GM23338 (cell line): ENCODE data around the gene SORL1-AS1.
A peak's percentile ranks its signal among the peaks of the same experiment; 100 is the strongest.
"Not testable (repeated sequence)": the region's sequence is repeated elsewhere in the genome, so short reads cannot be mapped to it uniquely, and the experiment has no call there.

ENCODE experiments used
- ATAC-seq: fragments of 200-7000 bp; cut with Tn5 transposase; 3 replicates; pipeline ENCODE4 v1.9.1; 2020
- DNase-seq: peaks from one replicate; pipeline ENCODE4 v3.0.0-alpha.2; 2015; ENCODE audit warnings: low spot score
- H2AFZ ChIP-seq: fragments of 200-600 bp; sonication (generic); 2 replicates; pipeline ENCODE4 v1.8.0; 2016; ENCODE audit warnings: antibody characterized with exemption, mild to moderate bottlenecking, moderate library complexity
- H3F3A ChIP-seq: fragments of 200-600 bp; sonication (generic); replicated peaks from 2 replicates; pipeline ENCODE4 v1.8.0; 2017; ENCODE audit warnings: antibody characterized with exemption, mixed run types, low read depth
- H3K27ac ChIP-seq: fragments of 200-600 bp; sonication (generic); 2 replicates; pipeline ENCODE4 v1.6.1; 2016; ENCODE audit warnings: low read depth
- H3K27me3 ChIP-seq: fragments of 200-600 bp; sonication (generic); 2 replicates; pipeline ENCODE4 v1.8.0; 2016; ENCODE audit warnings: mild to moderate bottlenecking, mixed run types, moderate library complexity; ENCODE audit not compliant: insufficient read depth
- H3K36me3 ChIP-seq: fragments of 200-600 bp; sonication (generic); 2 replicates; pipeline ENCODE4 v1.8.0; 2016; ENCODE audit warnings: mild to moderate bottlenecking; ENCODE audit not compliant: insufficient read depth
- H3K4me1 ChIP-seq: fragments of 200-600 bp; sonication (generic); 2 replicates; pipeline ENCODE4 v1.8.0; 2016; ENCODE audit warnings: mild to moderate bottlenecking, moderate library complexity; ENCODE audit not compliant: insufficient read depth
- H3K4me2 ChIP-seq: fragments of 200-600 bp; sonication (generic); 2 replicates; pipeline ENCODE4 v1.7.1; 2017; ENCODE audit warnings: mixed run types
- H3K4me3 ChIP-seq: fragments of 200-600 bp; sonication (generic); 2 replicates; pipeline ENCODE4 v1.6.1; 2016; ENCODE audit warnings: mixed run types
- H3K79me2 ChIP-seq: fragments of 200-600 bp; sonication (generic); replicated peaks from 2 replicates; pipeline ENCODE4 v1.8.0; 2017; ENCODE audit warnings: mild to moderate bottlenecking; ENCODE audit not compliant: insufficient read depth
- H3K9me2 ChIP-seq: fragments of 200-600 bp; sonication (generic); 2 replicates; pipeline ENCODE4 v1.8.0; 2017; ENCODE audit not compliant: insufficient read depth
- H4K20me1 ChIP-seq: fragments of 200-600 bp; sonication (generic); replicated peaks from 2 replicates; pipeline ENCODE4 v1.8.0; 2017; ENCODE audit warnings: mild to moderate bottlenecking; ENCODE audit not compliant: insufficient read depth
- H3K27ac Mint-ChIP-seq: 2 replicates; pipeline ENCODE4 v1.8.0; 2020; ENCODE audit warnings: inconsistent platforms, mild to moderate bottlenecking, moderate library complexity, mixed read lengths
- H3K27me3 Mint-ChIP-seq: 3 replicates; pipeline ENCODE4 v1.8.0; 2022; ENCODE audit warnings: low read depth, mild to moderate bottlenecking, moderate library complexity, mixed read lengths, inconsistent platforms; ENCODE audit not compliant: insufficient read depth, poor library complexity
- H3K36me3 Mint-ChIP-seq: 3 replicates; pipeline ENCODE4 v1.8.0; 2021; ENCODE audit warnings: low read depth, mild to moderate bottlenecking, inconsistent platforms, moderate library complexity, mixed read lengths
- H3K4me1 Mint-ChIP-seq: 3 replicates; pipeline ENCODE4 v1.8.0; 2020; ENCODE audit warnings: mild to moderate bottlenecking, inconsistent platforms, mixed read lengths
- H3K4me3 Mint-ChIP-seq: 3 replicates; pipeline ENCODE4 v1.8.0; 2021; ENCODE audit warnings: moderate library complexity, mild to moderate bottlenecking, inconsistent platforms, mixed read lengths
- H3K9me3 Mint-ChIP-seq: 3 replicates; pipeline ENCODE4 v1.8.0; 2020; ENCODE audit warnings: moderate library complexity, mild to moderate bottlenecking, inconsistent platforms, mixed read lengths
- JUNB ChIP-seq: IDR thresholded peaks from one replicate; pipeline ENCODE4 v1.6.1; 2016; ENCODE audit warnings: antibody characterized with exemption; ENCODE audit not compliant: unreplicated experiment
- STAT1 ChIP-seq: IDR thresholded peaks from one replicate; pipeline ENCODE4 v1.6.1; 2016; ENCODE audit warnings: antibody characterized with exemption; ENCODE audit not compliant: unreplicated experiment
- ZNF462 ChIP-seq: fragments of 250-450 bp; sonication (Bioruptor Pico); IDR thresholded peaks from 2 replicates; pipeline ENCODE4 v1.5.0; 2020; ENCODE audit warnings: mild to moderate bottlenecking, moderate library complexity
- TF ChIP-seq, protein P1 (sequence below), 2 experiments: fragments of 200-600 bp in 1 of 2; sonication (generic) in 1 of 2; conservative IDR thresholded peaks; 2 replicates each; pipeline versions ENCODE4 v1.5.1 to v1.6.1; 2016 to 2017; ENCODE audit warnings: antibody characterized with exemption in 2 of 2, low read depth in 2 of 2, mild to moderate bottlenecking in 2 of 2, moderate library complexity in 1 of 2

SORL1-AS1 gene

DNA sequence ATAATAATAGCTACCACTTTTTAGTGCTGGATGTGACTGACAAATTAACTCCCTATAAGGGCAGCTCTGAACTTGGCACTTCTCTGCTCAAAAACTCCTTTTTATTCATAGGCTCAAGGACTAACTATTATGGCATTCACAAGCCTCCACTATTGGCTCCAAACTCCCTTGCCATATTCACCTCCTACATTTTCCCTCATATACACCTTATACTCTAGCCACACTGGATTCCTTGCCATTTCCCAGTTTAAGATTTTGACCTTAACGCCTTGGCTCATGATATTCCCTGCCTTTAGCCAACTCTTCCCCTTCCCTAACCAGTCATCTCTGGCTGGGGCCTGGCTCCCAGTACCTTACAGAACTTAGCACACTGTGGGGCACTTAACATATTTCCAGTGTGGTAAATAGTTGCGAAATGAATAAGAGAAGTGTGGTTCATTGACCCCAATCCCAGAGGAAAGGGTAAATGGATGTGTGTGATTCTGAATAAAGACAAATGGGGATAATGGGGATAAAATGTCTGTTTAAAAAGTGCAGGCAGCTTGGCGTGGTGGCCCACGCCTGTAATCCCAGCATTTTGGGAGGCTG is 40.7 kb downstream of the SORL1-AS1 start (continued):
- TF ChIP-seq ZNF462 (CRISPR knock-in tag): no peak
- TF ChIP-seq, protein P1, sequence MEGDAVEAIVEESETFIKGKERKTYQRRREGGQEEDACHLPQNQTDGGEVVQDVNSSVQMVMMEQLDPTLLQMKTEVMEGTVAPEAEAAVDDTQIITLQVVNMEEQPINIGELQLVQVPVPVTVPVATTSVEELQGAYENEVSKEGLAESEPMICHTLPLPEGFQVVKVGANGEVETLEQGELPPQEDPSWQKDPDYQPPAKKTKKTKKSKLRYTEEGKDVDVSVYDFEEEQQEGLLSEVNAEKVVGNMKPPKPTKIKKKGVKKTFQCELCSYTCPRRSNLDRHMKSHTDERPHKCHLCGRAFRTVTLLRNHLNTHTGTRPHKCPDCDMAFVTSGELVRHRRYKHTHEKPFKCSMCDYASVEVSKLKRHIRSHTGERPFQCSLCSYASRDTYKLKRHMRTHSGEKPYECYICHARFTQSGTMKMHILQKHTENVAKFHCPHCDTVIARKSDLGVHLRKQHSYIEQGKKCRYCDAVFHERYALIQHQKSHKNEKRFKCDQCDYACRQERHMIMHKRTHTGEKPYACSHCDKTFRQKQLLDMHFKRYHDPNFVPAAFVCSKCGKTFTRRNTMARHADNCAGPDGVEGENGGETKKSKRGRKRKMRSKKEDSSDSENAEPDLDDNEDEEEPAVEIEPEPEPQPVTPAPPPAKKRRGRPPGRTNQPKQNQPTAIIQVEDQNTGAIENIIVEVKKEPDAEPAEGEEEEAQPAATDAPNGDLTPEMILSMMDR (conservative IDR thresholded peaks at IDR 0.05; ENCODE audit: low read depth in 2 of 2): no peak
- TF ChIP-seq JUNB: no peak
- no peak for TF ChIP-seq STAT1

GRCh38 chr11:121411330-121411729 is 41.4 kb downstream of the SORL1-AS1 start:
- not testable (repeated sequence) for ATAC-seq, H3K79me2 ChIP-seq, H3K4me3 ChIP-seq, H3K9me2 ChIP-seq, H3F3A ChIP-seq, H3K36me3 ChIP-seq, H3K27ac Mint-ChIP-seq, H3K27me3 Mint-ChIP-seq, H4K20me1 ChIP-seq, H3K36me3 Mint-ChIP-seq, DNase-seq, H3K27me3 ChIP-seq, H3K4me3 Mint-ChIP-seq, H3K27ac ChIP-seq, H3K4me2 ChIP-seq, H2AFZ ChIP-seq, H3K9me3 Mint-ChIP-seq
- H3K4me1 ChIP-seq: peaks cover 25% of the 10 kb centered on the region
- peaks cover 30% of the 10 kb centered on the region for H3K4me1 Mint-ChIP-seq

GRCh38 chr11:121410041-121410440 is 42.7 kb downstream of the SORL1-AS1 start:
- not testable (repeated sequence) for H3K4me3 ChIP-seq, H4K20me1 ChIP-seq, H2AFZ ChIP-seq, H3K27me3 Mint-ChIP-seq, H3K4me2 ChIP-seq, H3F3A ChIP-seq, H3K79me2 ChIP-seq, H3K36me3 ChIP-seq, H3K9me2 ChIP-seq, H3K4me3 Mint-ChIP-seq, H3K9me3 Mint-ChIP-seq, ATAC-seq, H3K27ac ChIP-seq, H3K36me3 Mint-ChIP-seq, DNase-seq, H3K27me3 ChIP-seq
- Mint-ChIP-seq H3K4me1 (peaks cover 40% of the 10 kb centered on the region), H3K27ac (0 out of 2 replicates have a peak overlapping the region, but pooled peaks have one; percentile 31)
- peaks cover 32% of the 10 kb centered on the region for H3K4me1 ChIP-seq
